Measurements from ENCODE around the gene SH3BP2.

SH3BP2 gene

DNA sequence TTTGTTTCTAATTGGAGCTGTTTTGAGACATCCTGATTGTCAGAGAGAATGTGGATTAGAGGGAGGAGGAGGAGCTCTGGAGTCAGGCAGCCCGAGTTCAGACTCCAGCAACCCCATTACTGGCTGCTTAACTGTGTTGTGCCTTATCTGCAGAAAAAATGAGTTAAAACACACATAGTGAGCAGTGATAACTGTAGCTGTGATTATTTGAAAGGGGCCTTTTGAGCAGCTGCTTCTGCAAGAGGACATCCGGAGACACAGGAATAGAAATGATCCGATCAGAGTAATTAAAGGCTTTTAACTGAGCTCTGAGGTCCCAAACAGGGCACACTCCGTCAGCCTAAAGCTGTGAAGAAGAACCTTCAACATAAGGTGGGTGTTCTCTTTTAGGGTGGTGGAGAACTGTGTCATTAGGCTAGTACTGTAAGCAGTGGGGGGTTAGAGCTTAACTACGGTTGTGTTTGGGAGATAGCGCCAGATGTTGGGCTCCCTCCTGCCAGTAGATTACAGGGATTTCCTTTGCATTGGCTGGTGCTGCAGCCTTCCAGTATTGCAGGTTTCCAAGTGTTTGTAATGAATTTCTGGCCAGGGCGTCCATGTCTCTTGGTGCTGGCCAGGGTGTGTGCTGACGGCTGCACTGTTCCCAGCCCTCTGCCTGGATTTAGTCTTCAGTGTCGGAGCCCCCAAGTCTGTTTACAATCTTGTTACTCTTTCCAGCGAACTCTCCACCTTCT lies 75.0 kb downstream of the SH3BP2 start:
- no peaks in the 10 kb centered on the region for H3K36me3 ChIP-seq (ENCODE audit: control insufficient read depth, insufficient read depth, low read length)
- peak overlapping the region; percentile 30 for H3K4me3 ChIP-seq (ENCODE audit: low read depth, low read length)
- peak overlapping the region; percentile 19; the same call in 1 of the 2 replicates for H3K9ac ChIP-seq (ENCODE audit: low read depth, low read length)
- H3K27me3 ChIP-seq (ENCODE audit: control insufficient read depth, insufficient read depth, low read length) = no peaks in the 10 kb centered on the region
- H3K27ac ChIP-seq (ENCODE audit: low read depth, low read length) = peak overlapping the region; percentile 84
- H3K9me3 ChIP-seq (ENCODE audit: control insufficient read depth, insufficient read depth, low read length) = no peaks in the 10 kb centered on the region
- peaks cover 45% of the 10 kb centered on the region for H3K4me1 ChIP-seq (ENCODE audit: control insufficient read depth, insufficient read depth, low read length)

DNA sequence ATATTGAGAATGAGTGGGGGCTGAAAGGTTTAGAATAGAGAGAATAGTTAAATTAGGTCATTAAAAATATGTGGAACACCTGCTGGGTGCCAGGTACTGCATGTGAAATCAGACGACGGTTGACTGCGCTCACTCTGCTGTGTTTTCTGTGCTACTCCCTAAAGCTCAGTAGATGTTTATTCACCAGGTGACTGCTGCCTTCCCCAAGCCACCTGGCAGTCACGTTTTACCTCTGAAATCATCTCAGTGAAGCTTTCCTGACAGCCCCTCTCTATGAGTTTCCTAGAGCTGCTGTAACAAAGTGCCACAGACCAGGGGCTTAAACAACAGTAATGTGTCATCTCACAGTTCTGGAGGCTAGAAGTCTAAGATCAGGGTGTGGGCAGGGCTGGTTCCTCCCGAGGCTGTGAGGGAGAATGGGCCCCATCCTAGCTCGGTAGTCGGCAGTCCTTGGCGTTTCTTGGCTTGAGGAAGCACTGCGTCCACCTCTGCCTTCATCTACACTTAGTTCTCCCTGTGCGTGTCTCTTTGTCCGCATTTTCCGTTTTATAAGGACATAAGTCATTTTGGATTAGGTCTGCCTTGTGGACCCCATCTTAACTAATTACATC lies 76.1 kb downstream of the SH3BP2 start:
- no peak overlapping the region for H3K9ac ChIP-seq (ENCODE audit: low read depth, low read length)
- peak overlapping the region; percentile 30; the same call in 1 of the 2 replicates for H3K4me3 ChIP-seq (ENCODE audit: low read depth, low read length)
- H3K27me3 ChIP-seq (ENCODE audit: control insufficient read depth, insufficient read depth, low read length) = no peaks in the 10 kb centered on the region
- no peaks in the 10 kb centered on the region for H3K36me3 ChIP-seq (ENCODE audit: control insufficient read depth, insufficient read depth, low read length)
- H3K27ac ChIP-seq (ENCODE audit: low read depth, low read length) = peak overlapping the region; percentile 84
- H3K9me3 ChIP-seq (ENCODE audit: control insufficient read depth, insufficient read depth, low read length) = no peaks in the 10 kb centered on the region
- peaks cover 45% of the 10 kb centered on the region for H3K4me1 ChIP-seq (ENCODE audit: control insufficient read depth, insufficient read depth, low read length)

DNA sequence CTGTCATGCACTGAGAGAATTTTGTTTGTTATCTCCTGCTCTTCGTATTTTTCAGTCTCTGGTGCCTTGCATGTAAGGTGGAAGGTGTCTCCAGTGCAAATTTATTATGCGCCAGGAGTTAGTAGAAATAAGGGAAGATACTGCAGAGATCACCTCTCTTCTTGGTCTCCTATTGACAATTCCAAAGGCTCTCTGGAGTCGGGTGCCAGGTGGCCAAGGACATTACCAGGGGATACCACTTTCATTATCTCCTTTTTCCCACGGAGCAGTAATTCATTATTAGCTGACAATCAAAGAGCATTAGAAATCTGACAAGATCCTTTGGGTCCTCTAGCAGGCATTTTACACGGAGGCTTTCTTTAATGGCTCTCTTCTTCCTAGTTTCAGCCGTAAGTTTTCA lies 76.8 kb downstream of the SH3BP2 start:
- H3K36me3 ChIP-seq (ENCODE audit: control insufficient read depth, insufficient read depth, low read length) = no peaks in the 10 kb centered on the region
- no peak overlapping the region for H3K9ac ChIP-seq (ENCODE audit: low read depth, low read length)
- no peak overlapping the region for H3K27ac ChIP-seq (ENCODE audit: low read depth, low read length)
- H3K4me1 ChIP-seq (ENCODE audit: control insufficient read depth, insufficient read depth, low read length) = peaks cover 45% of the 10 kb centered on the region
- no peak overlapping the region for H3K4me3 ChIP-seq (ENCODE audit: low read depth, low read length)
- H3K9me3 ChIP-seq (ENCODE audit: control insufficient read depth, insufficient read depth, low read length) = no peaks in the 10 kb centered on the region
- no peaks in the 10 kb centered on the region for H3K27me3 ChIP-seq (ENCODE audit: control insufficient read depth, insufficient read depth, low read length)

DNA sequence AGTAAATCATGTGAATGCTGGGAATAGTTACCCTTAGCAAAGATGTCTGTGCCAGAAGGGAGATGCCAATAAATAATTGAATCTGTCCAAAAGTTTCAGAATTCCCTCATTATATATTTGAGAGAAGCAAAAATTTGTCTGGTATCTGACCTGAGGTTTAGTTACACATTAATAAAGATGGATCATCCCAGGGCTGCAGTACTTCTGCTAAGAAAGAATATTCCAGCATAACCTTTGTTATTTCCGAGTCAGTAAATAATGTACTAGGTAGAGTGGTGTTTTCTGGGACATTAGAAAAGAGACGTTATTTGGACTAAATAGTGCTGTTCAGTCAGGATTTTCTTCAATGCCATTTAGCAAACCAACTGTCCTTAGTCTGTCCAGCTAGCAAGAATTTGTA lies 77.2 kb downstream of the SH3BP2 start:
- no peaks in the 10 kb centered on the region for H3K36me3 ChIP-seq (ENCODE audit: control insufficient read depth, insufficient read depth, low read length)
- H3K27me3 ChIP-seq (ENCODE audit: control insufficient read depth, insufficient read depth, low read length) = no peaks in the 10 kb centered on the region
- H3K4me3 ChIP-seq (ENCODE audit: low read depth, low read length) = no peak overlapping the region
- no peak overlapping the region for H3K27ac ChIP-seq (ENCODE audit: low read depth, low read length)
- no peak overlapping the region for H3K9ac ChIP-seq (ENCODE audit: low read depth, low read length)
- H3K4me1 ChIP-seq (ENCODE audit: control insufficient read depth, insufficient read depth, low read length) = peaks cover 41% of the 10 kb centered on the region
- no peaks in the 10 kb centered on the region for H3K9me3 ChIP-seq (ENCODE audit: control insufficient read depth, insufficient read depth, low read length)

DNA sequence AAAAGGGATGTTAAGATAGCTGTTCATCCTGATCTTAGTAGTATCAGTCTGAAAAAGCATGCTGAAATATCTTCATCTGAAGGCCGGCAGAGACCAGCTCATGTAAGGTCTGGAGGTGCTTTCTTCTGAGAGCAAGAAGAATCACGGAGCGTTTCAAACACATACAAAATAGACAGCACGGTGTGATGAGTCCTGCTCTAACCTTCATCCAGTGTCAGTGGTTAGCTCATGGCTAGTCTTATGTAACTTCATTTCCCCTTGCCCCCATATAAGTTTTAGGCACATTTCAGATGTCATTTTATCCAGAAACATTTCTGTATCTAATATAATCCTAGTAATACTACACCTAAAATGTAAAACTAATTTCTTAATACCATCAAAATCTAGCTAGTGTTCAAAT lies 78.6 kb downstream of the SH3BP2 start:
- Histone ChIP-seq H3K36me3 (ENCODE audit: control insufficient read depth, insufficient read depth, low read length) (peaks cover 8% of the 10 kb centered on the region), H3K4me1 (ENCODE audit: control insufficient read depth, insufficient read depth, low read length) (peaks cover 33% of the 10 kb centered on the region), H3K9ac (ENCODE audit: low read depth, low read length) (no peak overlapping the region), H3K27ac (ENCODE audit: low read depth, low read length) (no peak overlapping the region), H3K4me3 (ENCODE audit: low read depth, low read length) (no peak overlapping the region), H3K27me3 (ENCODE audit: control insufficient read depth, insufficient read depth, low read length) (no peaks in the 10 kb centered on the region), H3K9me3 (ENCODE audit: control insufficient read depth, insufficient read depth, low read length) (no peaks in the 10 kb centered on the region)

DNA sequence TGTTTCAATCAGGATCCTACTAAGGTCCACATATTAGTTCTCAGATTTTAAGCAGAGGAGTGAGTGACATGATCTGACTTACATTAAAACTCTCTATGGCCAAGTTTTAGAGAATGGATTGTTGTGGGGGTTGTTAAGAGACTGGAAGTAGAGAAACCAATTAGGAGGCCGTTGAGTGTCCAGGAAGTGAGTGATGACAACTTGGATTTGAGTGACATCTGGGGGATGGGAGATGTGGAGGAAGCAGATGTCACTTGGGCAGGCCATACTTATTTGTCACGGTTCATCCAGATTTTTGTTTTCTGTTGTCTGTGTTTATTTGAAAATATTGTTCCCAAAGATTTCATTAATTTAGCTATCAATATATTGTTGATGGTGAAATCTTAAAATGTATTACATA lies 79.0 kb downstream of the SH3BP2 start:
- peaks cover 29% of the 10 kb centered on the region for H3K4me1 ChIP-seq (ENCODE audit: control insufficient read depth, insufficient read depth, low read length)
- no peak overlapping the region for H3K4me3 ChIP-seq (ENCODE audit: low read depth, low read length)
- H3K27ac ChIP-seq (ENCODE audit: low read depth, low read length) = no peak overlapping the region
- no peak overlapping the region for H3K9ac ChIP-seq (ENCODE audit: low read depth, low read length)
- H3K9me3 ChIP-seq (ENCODE audit: control insufficient read depth, insufficient read depth, low read length) = no peaks in the 10 kb centered on the region
- H3K27me3 ChIP-seq (ENCODE audit: control insufficient read depth, insufficient read depth, low read length) = no peaks in the 10 kb centered on the region
- peaks cover 9% of the 10 kb centered on the region for H3K36me3 ChIP-seq (ENCODE audit: control insufficient read depth, insufficient read depth, low read length)

DNA sequence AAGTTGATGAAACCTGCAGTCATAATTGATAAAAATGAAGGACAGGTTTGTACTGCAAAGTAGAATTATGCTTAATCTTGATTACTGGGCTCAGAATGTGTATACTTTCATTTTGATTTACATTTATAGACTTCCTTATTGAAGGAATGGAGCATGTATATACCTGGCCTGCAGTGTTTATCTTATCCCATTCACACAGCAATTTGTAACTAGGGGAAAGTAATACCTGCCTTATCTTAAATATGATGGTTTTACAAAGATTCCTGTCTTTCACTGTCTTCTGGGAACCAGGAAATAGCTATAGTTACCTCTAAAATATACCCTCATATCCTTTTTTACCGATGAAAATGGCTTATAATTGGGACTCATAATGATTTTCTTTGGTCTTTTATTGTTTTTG lies 80.4 kb downstream of the SH3BP2 start:
- H3K27me3 ChIP-seq (ENCODE audit: control insufficient read depth, insufficient read depth, low read length) = no peaks in the 10 kb centered on the region
- no peak overlapping the region for H3K9ac ChIP-seq (ENCODE audit: low read depth, low read length)
- H3K4me3 ChIP-seq (ENCODE audit: low read depth, low read length) = no peak overlapping the region
- H3K36me3 ChIP-seq (ENCODE audit: control insufficient read depth, insufficient read depth, low read length) = peaks cover 12% of the 10 kb centered on the region
- no peaks in the 10 kb centered on the region for H3K9me3 ChIP-seq (ENCODE audit: control insufficient read depth, insufficient read depth, low read length)
- no peak overlapping the region for H3K27ac ChIP-seq (ENCODE audit: low read depth, low read length)
- H3K4me1 ChIP-seq (ENCODE audit: control insufficient read depth, insufficient read depth, low read length) = peaks cover 15% of the 10 kb centered on the region

DNA sequence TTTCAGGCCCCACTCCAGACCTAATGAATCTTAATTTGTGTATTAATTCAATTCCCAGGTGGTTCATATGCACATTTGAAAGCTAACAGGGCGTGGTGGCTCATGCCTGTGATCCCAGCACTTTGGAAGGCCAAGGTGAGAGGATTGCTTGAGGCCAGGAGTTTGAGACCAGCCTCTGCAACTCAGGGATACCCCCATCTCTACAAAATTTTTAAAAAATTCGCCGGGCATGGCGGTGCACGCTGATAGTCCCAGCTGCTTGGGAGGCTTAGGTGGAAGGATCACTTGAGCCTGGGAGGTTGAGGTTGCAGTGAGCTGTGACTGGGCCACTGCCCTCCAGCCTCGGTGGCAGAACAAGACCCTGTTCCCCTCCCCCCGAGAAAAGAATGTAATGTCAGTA lies 82.0 kb downstream of the SH3BP2 start:
- no peaks in the 10 kb centered on the region for H3K9me3 ChIP-seq (ENCODE audit: control insufficient read depth, insufficient read depth, low read length)
- no peak overlapping the region for H3K9ac ChIP-seq (ENCODE audit: low read depth, low read length)
- no peak overlapping the region for H3K27ac ChIP-seq (ENCODE audit: low read depth, low read length)
- no peak overlapping the region for H3K4me3 ChIP-seq (ENCODE audit: low read depth, low read length)
- no peaks in the 10 kb centered on the region for H3K4me1 ChIP-seq (ENCODE audit: control insufficient read depth, insufficient read depth, low read length)
- no peaks in the 10 kb centered on the region for H3K27me3 ChIP-seq (ENCODE audit: control insufficient read depth, insufficient read depth, low read length)
- H3K36me3 ChIP-seq (ENCODE audit: control insufficient read depth, insufficient read depth, low read length) = peaks cover 16% of the 10 kb centered on the region

DNA sequence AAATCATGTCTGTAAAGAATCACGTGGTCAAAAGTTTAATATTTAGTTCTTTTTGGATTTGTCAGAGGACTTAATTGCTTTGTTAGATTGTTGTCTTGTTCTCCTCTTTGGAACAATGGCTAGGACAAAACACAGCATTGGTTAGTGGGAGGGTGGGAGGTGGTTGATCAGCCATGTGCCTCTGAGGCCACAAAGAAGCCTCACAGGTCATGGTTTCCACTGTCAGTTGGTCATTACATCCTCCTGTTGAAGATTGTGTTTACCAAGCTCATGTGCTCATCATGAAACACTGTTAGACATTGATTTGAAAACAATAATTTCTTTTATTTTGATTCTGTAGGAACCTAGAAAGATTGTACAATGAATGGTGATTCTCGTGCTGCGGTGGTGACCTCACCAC lies 82.7 kb downstream of the SH3BP2 start:
- Histone ChIP-seq H3K9ac (ENCODE audit: low read depth, low read length) (no peak overlapping the region), H3K36me3 (ENCODE audit: control insufficient read depth, insufficient read depth, low read length) (peaks cover 19% of the 10 kb centered on the region), H3K9me3 (ENCODE audit: control insufficient read depth, insufficient read depth, low read length) (no peaks in the 10 kb centered on the region), H3K4me1 (ENCODE audit: control insufficient read depth, insufficient read depth, low read length) (no peaks in the 10 kb centered on the region), H3K27ac (ENCODE audit: low read depth, low read length) (no peak overlapping the region), H3K27me3 (ENCODE audit: control insufficient read depth, insufficient read depth, low read length) (no peaks in the 10 kb centered on the region), H3K4me3 (ENCODE audit: low read depth, low read length) (no peak overlapping the region)

DNA sequence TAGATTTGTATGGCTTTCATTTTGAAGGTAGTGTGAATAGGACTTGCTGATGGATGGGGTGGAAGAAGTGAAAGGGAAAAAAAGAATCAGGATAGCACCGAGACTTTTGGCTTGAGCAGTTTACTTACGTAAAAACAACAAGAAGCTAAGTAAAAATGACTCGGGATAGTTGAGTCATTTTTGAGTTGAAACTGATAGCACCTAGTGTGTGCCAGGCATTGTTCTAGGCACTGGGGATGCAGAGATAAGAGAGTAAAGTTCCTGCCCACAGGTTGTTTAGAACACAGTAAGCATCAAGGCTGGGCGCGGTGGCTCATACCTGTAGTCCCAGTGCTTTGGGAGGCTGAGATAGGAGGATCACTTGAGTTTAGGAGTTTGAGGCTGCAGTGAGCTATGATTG lies 85.5 kb downstream of the SH3BP2 start:
- peaks cover 15% of the 10 kb centered on the region for H3K4me1 ChIP-seq (ENCODE audit: control insufficient read depth, insufficient read depth, low read length)
- H3K36me3 ChIP-seq (ENCODE audit: control insufficient read depth, insufficient read depth, low read length) = peaks cover 32% of the 10 kb centered on the region
- H3K9ac ChIP-seq (ENCODE audit: low read depth, low read length) = no peak overlapping the region
- no peaks in the 10 kb centered on the region for H3K27me3 ChIP-seq (ENCODE audit: control insufficient read depth, insufficient read depth, low read length)
- H3K4me3 ChIP-seq (ENCODE audit: low read depth, low read length) = no peak overlapping the region
- no peak overlapping the region for H3K27ac ChIP-seq (ENCODE audit: low read depth, low read length)
- H3K9me3 ChIP-seq (ENCODE audit: control insufficient read depth, insufficient read depth, low read length) = no peaks in the 10 kb centered on the region

DNA sequence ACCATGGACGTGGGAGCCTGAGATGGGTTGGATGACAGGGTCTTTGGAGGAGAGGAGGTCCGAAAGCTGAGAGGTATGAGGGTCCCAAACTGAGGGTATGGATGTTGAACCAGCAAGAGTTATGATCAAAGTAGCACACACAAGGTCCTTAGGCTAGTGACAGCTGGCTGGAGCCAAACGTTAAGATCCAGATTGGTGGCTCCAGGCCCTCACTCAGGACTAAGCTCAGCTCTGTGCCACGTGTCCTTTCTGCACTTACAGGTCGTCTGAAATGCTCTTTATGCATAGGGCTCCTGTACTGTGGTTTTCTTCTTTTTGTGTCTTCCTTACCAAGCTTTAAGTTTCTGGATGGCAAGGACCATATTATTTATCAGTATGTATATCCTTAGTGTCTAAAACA lies 86.1 kb downstream of the SH3BP2 start:
- no peak overlapping the region for H3K27ac ChIP-seq (ENCODE audit: low read depth, low read length)
- no peaks in the 10 kb centered on the region for H3K9me3 ChIP-seq (ENCODE audit: control insufficient read depth, insufficient read depth, low read length)
- H3K4me1 ChIP-seq (ENCODE audit: control insufficient read depth, insufficient read depth, low read length) = peaks cover 15% of the 10 kb centered on the region
- no peaks in the 10 kb centered on the region for H3K27me3 ChIP-seq (ENCODE audit: control insufficient read depth, insufficient read depth, low read length)
- no peak overlapping the region for H3K4me3 ChIP-seq (ENCODE audit: low read depth, low read length)
- H3K36me3 ChIP-seq (ENCODE audit: control insufficient read depth, insufficient read depth, low read length) = peaks cover 38% of the 10 kb centered on the region
- H3K9ac ChIP-seq (ENCODE audit: low read depth, low read length) = no peak overlapping the region
